Measurements from ENCODE around the gene ODF2L.

Gene ODF2L

GRCh38 chr1:86375688-86376087 lies 20.4 kb downstream of the ODF2L start:
- Histone ChIP-seq H3K27me3 (ENCODE audit: insufficient read depth, poor library complexity, severe bottlenecking) (no peaks in the 10 kb centered on the region), H3K27ac (replicated peaks) (no peak overlapping the region), H3K4me3 (replicated peaks; ENCODE audit: insufficient read depth, low read length) (no peak overlapping the region)
- TF ChIP-seq POLR2AphosphoS5 (IDR thresholded peaks at IDR 0.05; ENCODE audit: low read depth) = no peak
- no peak for TF ChIP-seq GABPA (IDR thresholded peaks at IDR 0.05; ENCODE audit: low read depth)
- no peak for TF ChIP-seq SPI1 (IDR thresholded peaks at IDR 0.05; ENCODE audit: borderline replicate concordance, low read depth)
- TF ChIP-seq, protein P1, sequence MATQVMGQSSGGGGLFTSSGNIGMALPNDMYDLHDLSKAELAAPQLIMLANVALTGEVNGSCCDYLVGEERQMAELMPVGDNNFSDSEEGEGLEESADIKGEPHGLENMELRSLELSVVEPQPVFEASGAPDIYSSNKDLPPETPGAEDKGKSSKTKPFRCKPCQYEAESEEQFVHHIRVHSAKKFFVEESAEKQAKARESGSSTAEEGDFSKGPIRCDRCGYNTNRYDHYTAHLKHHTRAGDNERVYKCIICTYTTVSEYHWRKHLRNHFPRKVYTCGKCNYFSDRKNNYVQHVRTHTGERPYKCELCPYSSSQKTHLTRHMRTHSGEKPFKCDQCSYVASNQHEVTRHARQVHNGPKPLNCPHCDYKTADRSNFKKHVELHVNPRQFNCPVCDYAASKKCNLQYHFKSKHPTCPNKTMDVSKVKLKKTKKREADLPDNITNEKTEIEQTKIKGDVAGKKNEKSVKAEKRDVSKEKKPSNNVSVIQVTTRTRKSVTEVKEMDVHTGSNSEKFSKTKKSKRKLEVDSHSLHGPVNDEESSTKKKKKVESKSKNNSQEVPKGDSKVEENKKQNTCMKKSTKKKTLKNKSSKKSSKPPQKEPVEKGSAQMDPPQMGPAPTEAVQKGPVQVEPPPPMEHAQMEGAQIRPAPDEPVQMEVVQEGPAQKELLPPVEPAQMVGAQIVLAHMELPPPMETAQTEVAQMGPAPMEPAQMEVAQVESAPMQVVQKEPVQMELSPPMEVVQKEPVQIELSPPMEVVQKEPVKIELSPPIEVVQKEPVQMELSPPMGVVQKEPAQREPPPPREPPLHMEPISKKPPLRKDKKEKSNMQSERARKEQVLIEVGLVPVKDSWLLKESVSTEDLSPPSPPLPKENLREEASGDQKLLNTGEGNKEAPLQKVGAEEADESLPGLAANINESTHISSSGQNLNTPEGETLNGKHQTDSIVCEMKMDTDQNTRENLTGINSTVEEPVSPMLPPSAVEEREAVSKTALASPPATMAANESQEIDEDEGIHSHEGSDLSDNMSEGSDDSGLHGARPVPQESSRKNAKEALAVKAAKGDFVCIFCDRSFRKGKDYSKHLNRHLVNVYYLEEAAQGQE (IDR thresholded peaks at IDR 0.05; ENCODE audit: insufficient replicate concordance, low read depth) = no peak
- TF ChIP-seq, protein P2, sequence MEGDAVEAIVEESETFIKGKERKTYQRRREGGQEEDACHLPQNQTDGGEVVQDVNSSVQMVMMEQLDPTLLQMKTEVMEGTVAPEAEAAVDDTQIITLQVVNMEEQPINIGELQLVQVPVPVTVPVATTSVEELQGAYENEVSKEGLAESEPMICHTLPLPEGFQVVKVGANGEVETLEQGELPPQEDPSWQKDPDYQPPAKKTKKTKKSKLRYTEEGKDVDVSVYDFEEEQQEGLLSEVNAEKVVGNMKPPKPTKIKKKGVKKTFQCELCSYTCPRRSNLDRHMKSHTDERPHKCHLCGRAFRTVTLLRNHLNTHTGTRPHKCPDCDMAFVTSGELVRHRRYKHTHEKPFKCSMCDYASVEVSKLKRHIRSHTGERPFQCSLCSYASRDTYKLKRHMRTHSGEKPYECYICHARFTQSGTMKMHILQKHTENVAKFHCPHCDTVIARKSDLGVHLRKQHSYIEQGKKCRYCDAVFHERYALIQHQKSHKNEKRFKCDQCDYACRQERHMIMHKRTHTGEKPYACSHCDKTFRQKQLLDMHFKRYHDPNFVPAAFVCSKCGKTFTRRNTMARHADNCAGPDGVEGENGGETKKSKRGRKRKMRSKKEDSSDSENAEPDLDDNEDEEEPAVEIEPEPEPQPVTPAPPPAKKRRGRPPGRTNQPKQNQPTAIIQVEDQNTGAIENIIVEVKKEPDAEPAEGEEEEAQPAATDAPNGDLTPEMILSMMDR (IDR thresholded peaks at IDR 0.05; ENCODE audit: insufficient read depth, low read length) = no peak
- no peak for DNase-seq (ENCODE audit: low read depth in 1 of 2, low spot score in 1 of 2)

DNA sequence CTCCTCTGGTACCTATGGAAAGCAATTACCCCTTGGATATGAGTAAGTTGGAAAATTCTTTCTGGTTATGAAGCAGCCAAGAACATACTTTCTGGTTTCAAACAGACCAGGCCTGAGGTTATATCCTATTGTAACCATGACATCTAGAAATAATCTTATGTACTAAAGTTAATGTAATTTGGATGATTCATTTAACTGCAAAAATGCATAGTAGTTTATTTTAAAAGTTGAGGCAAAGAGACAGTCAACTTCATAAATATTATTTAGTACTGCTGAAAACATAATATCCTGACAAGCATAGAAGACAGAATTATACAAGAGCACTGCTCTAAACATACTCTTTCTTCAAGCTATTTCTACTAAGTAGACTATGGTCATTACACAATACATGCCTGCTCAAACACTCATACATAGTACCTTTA lies 25.5 kb downstream of the ODF2L start:
- Histone ChIP-seq H3K27me3 (ENCODE audit: insufficient read depth, poor library complexity, severe bottlenecking) (no peaks in the 10 kb centered on the region), H3K4me3 (replicated peaks; ENCODE audit: insufficient read depth, low read length) (no peak overlapping the region), H3K27ac (replicated peaks) (no peak overlapping the region)
- no peak for TF ChIP-seq GABPA (IDR thresholded peaks at IDR 0.05; ENCODE audit: low read depth)
- TF ChIP-seq, protein P1 (IDR thresholded peaks at IDR 0.05; ENCODE audit: insufficient replicate concordance, low read depth) = no peak
- TF ChIP-seq, protein P2 (IDR thresholded peaks at IDR 0.05; ENCODE audit: insufficient read depth, low read length) = no peak
- no peak for TF ChIP-seq SPI1 (IDR thresholded peaks at IDR 0.05; ENCODE audit: borderline replicate concordance, low read depth)
- no peak for TF ChIP-seq POLR2AphosphoS5 (IDR thresholded peaks at IDR 0.05; ENCODE audit: low read depth)
- no peak for DNase-seq (ENCODE audit: low read depth in 1 of 2, low spot score in 1 of 2)

DNA sequence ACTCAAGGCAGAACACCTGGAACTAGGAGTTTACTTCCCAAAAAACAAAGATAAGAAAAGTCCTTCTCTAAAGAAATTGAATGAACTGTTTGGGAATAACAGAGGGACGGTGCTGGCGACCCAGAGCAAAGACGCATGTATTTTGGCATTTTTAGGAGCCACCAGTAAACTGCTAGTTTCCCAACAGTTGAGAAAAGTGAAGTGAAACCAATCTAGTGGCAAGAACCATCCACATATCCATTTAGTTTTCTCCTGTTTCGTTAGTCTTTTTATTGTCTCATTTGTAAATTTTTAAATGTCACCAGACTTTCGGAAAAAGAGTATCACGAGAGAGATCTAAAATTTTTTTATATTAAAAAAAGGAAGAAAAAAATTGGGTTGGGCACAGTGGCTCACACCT lies 30.2 kb downstream of the ODF2L start:
- DNase-seq (ENCODE audit: low read depth in 1 of 2, low spot score in 1 of 2) = no peak
- Histone ChIP-seq H3K27me3 (ENCODE audit: insufficient read depth, poor library complexity, severe bottlenecking) (no peaks in the 10 kb centered on the region), H3K4me3 (replicated peaks; ENCODE audit: insufficient read depth, low read length) (no peak overlapping the region), H3K27ac (replicated peaks) (no peak overlapping the region)
- TF ChIP-seq POLR2AphosphoS5 (IDR thresholded peaks at IDR 0.05; ENCODE audit: low read depth) = no peak
- TF ChIP-seq, protein P2 (IDR thresholded peaks at IDR 0.05; ENCODE audit: insufficient read depth, low read length) = no peak
- no peak for TF ChIP-seq SPI1 (IDR thresholded peaks at IDR 0.05; ENCODE audit: borderline replicate concordance, low read depth)
- TF ChIP-seq, protein P1 (IDR thresholded peaks at IDR 0.05; ENCODE audit: insufficient replicate concordance, low read depth) = no peak
- TF ChIP-seq GABPA (IDR thresholded peaks at IDR 0.05; ENCODE audit: low read depth) = no peak

All from HL-60 (cell line).